Right atrium auricular region (tissue), 2 donors: Measurements from ENCODE around the gene PTRH1. TPM values are rescaled to one million over a fixed set of nuclear protein-coding genes. Genes with fewer than 3 reads are reported as not detected.
A peak's percentile ranks its signal among the peaks of the same experiment; 100 is the strongest.
"Not testable (repeated sequence)": the region's sequence is repeated elsewhere in the genome, so short reads cannot be mapped to it uniquely, and the experiment has no call there.

Experiments used
- DNase-seq: peaks from one replicate; pipeline ENCODE4 v3.0.0-alpha.2; 2019; ENCODE audit warnings: low spot score
- H3K27ac ChIP-seq, 2 donors: fragments of 200-600 bp; sonication (generic); 1 replicate in 1 of 2; 2 replicates in 1 of 2; pipeline ENCODE4 v1.5.1; 2016 to 2019
- H3K27me3 ChIP-seq, 2 donors: fragments of 200-600 bp; sonication (generic); one replicate each; pipeline versions ENCODE4 v1.5.1 to v1.6.0; 2017 to 2019
- H3K36me3 ChIP-seq: fragments of 200-600 bp; sonication (generic); one replicate; pipeline ENCODE4 v1.5.1; 2016
- H3K4me1 ChIP-seq, 2 donors: fragments of 200-600 bp; sonication (generic); one replicate each; pipeline versions ENCODE4 v1.5.1 to v1.6.0; 2017 to 2019
- H3K4me3 ChIP-seq, 2 donors: fragments of 200-600 bp; sonication (generic); 1 replicate in 1 of 2; 2 replicates in 1 of 2; pipeline ENCODE4 v1.5.1; 2017 to 2019; ENCODE audit warnings: mild to moderate bottlenecking in 1 of 2, moderate library complexity in 1 of 2
- H3K9me3 ChIP-seq, 2 donors: fragments of 200-600 bp; sonication (generic); one replicate each; pipeline ENCODE4 v1.5.1; 2019
- CTCF ChIP-seq, 2 donors: fragments of 200-600 bp; sonication (generic); IDR thresholded peaks; one replicate each; pipeline ENCODE4 v1.5.1; 2019; ENCODE audit warnings: antibody characterized with exemption in 2 of 2
- total RNA-seq, 2 donors: library from RNA; depleted of rRNA; stranded (reverse); fragments of >200 nt; gene quantifications; one replicate each; pipeline ENCODE4 v1.1.0, GENCODE V29; 2016

PTRH1 gene
- total RNA-seq, 2 donors from 2014 or later = 16.5 to 16.7 TPM

- no peak for TF ChIP-seq CTCF (IDR thresholded peaks at IDR 0.05)
- Histone ChIP-seq H3K27ac (no peak overlapping the region), H3K4me1 (peaks cover 0 to 45% of the 10 kb centered on the region in 2 donors), H3K36me3 (no peaks in the 10 kb centered on the region), H3K9me3 (no peaks in the 10 kb centered on the region), H3K4me3 (no peak overlapping the region), H3K27me3 (peaks cover 2 to 10% of the 10 kb centered on the region in 2 donors)
- no peak for DNase-seq
These were observed 43.4 kb upstream of the PTRH1 start for GRCh38 chr9:127758843-127759242.

GRCh38 chr9:127756776-127757175, 41.3 kb upstream of the PTRH1 start:
- H3K4me3 ChIP-seq, H3K9me3 ChIP-seq, H3K27ac ChIP-seq, H3K36me3 ChIP-seq, DNase-seq: not testable (repeated sequence)
- Histone ChIP-seq H3K27me3 (peaks cover 2 to 10% of the 10 kb centered on the region in 2 donors), H3K4me1 (peaks cover 0 to 33% of the 10 kb centered on the region in 2 donors)

GRCh38 chr9:127756233-127756632, 40.8 kb upstream of the PTRH1 start:
- no peak for TF ChIP-seq CTCF (IDR thresholded peaks at IDR 0.05)
- Histone ChIP-seq H3K4me1 (peaks cover 0 to 29% of the 10 kb centered on the region in 2 donors), H3K27me3 (peaks cover 2 to 10% of the 10 kb centered on the region in 2 donors), H3K27ac (peak overlapping the region in 1 of 2 donors; percentile 1), H3K4me3 (no peak overlapping the region), H3K36me3 (no peaks in the 10 kb centered on the region), H3K9me3 (no peaks in the 10 kb centered on the region)
- no peak for DNase-seq

- Histone ChIP-seq H3K36me3 (no peaks in the 10 kb centered on the region), H3K27me3 (peaks cover 2 to 10% of the 10 kb centered on the region in 2 donors), H3K4me3 (peak overlapping the region; percentile 17 to 39), H3K27ac (peak overlapping the region; percentile 1 to 56), H3K9me3 (no peaks in the 10 kb centered on the region), H3K4me1 (peaks cover 0 to 26% of the 10 kb centered on the region in 2 donors)
- no peak for DNase-seq
- TF ChIP-seq CTCF (IDR thresholded peaks at IDR 0.05) = no peak
These were observed 39.9 kb upstream of the PTRH1 start for GRCh38 chr9:127755061-127756060.

- no peak for TF ChIP-seq CTCF (IDR thresholded peaks at IDR 0.05)
- Histone ChIP-seq H3K27me3 (peaks cover 2 to 10% of the 10 kb centered on the region in 2 donors), H3K4me1 (peaks cover 0 to 26% of the 10 kb centered on the region in 2 donors), H3K9me3 (no peaks in the 10 kb centered on the region), H3K4me3 (peak overlapping the region; percentile 17 to 39), H3K27ac (no peak overlapping the region), H3K36me3 (peaks cover 8% of the 10 kb centered on the region)
- DNase-seq = no peak
These were observed 38.9 kb upstream of the PTRH1 start for GRCh38 chr9:127754099-127755060.
